ENCODE measurements around the gene DDX10. TPM values are rescaled to one million over a fixed set of nuclear protein-coding genes. Genes with fewer than 3 reads are reported as not detected.

Gene DDX10
- total and polyA plus RNA-seq, 2 experiments from 2014 or later = 32.4 to 37.8 TPM

GRCh38 chr11:108790501-108791299 is 125.8 kb downstream of the DDX10 start:
- H3K4me1 ChIP-seq (ENCODE audit: insufficient read depth) = peaks cover 23% of the 10 kb centered on the region
- Mint-ChIP-seq H3K4me1 (peaks cover 49% of the 10 kb centered on the region), H3K27ac (no peak overlapping the region), H3K36me3 (ENCODE audit: low read depth) (no peaks in the 10 kb centered on the region), H3K27me3 (ENCODE audit: insufficient read depth, low read depth, poor library complexity) (no peaks in the 10 kb centered on the region), H3K4me3 (no peak overlapping the region), H3K9me3 (no peaks in the 10 kb centered on the region)
- H4K20me1 ChIP-seq (replicated peaks; ENCODE audit: insufficient read depth) = no peaks in the 10 kb centered on the region
- H3K4me2 ChIP-seq = no peak overlapping the region
- ATAC-seq (no peak), DNase-seq (ENCODE audit: low spot score) (no peak)
- no peak overlapping the region for H3K27ac ChIP-seq (ENCODE audit: low read depth)
- H2AFZ ChIP-seq = no peak overlapping the region
- no peaks in the 10 kb centered on the region for H3K9me2 ChIP-seq (ENCODE audit: insufficient read depth)
- no peak overlapping the region for H3K4me3 ChIP-seq
- no peaks in the 10 kb centered on the region for H3K36me3 ChIP-seq (ENCODE audit: insufficient read depth)
- H3K27me3 ChIP-seq (ENCODE audit: insufficient read depth) = no peaks in the 10 kb centered on the region
- no peaks in the 10 kb centered on the region for H3F3A ChIP-seq (replicated peaks; ENCODE audit: low read depth)
- TF ChIP-seq, protein P1, sequence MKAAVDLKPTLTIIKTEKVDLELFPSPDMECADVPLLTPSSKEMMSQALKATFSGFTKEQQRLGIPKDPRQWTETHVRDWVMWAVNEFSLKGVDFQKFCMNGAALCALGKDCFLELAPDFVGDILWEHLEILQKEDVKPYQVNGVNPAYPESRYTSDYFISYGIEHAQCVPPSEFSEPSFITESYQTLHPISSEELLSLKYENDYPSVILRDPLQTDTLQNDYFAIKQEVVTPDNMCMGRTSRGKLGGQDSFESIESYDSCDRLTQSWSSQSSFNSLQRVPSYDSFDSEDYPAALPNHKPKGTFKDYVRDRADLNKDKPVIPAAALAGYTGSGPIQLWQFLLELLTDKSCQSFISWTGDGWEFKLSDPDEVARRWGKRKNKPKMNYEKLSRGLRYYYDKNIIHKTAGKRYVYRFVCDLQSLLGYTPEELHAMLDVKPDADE (IDR thresholded peaks at IDR 0.05) = no peak
- TF ChIP-seq STAT1 (IDR thresholded peaks at IDR 0.05; ENCODE audit: unreplicated experiment) (no peak), ZNF114 (CRISPR knock-in tag; IDR thresholded peaks at IDR 0.05) (no peak), EZH2 (IDR thresholded peaks at IDR 0.05; ENCODE audit: low read depth, unreplicated experiment) (no peak), CREB1 (CRISPR knock-in tag; IDR thresholded peaks at IDR 0.05; ENCODE audit: low read depth) (no peak), POLR2AphosphoS5 (IDR thresholded peaks at IDR 0.05; ENCODE audit: low read depth) (no peak), NANOG (IDR thresholded peaks at IDR 0.05; ENCODE audit: borderline replicate concordance) (no peak), JUNB (IDR thresholded peaks at IDR 0.05; ENCODE audit: unreplicated experiment) (no peak)
- TF ChIP-seq, protein P2, sequence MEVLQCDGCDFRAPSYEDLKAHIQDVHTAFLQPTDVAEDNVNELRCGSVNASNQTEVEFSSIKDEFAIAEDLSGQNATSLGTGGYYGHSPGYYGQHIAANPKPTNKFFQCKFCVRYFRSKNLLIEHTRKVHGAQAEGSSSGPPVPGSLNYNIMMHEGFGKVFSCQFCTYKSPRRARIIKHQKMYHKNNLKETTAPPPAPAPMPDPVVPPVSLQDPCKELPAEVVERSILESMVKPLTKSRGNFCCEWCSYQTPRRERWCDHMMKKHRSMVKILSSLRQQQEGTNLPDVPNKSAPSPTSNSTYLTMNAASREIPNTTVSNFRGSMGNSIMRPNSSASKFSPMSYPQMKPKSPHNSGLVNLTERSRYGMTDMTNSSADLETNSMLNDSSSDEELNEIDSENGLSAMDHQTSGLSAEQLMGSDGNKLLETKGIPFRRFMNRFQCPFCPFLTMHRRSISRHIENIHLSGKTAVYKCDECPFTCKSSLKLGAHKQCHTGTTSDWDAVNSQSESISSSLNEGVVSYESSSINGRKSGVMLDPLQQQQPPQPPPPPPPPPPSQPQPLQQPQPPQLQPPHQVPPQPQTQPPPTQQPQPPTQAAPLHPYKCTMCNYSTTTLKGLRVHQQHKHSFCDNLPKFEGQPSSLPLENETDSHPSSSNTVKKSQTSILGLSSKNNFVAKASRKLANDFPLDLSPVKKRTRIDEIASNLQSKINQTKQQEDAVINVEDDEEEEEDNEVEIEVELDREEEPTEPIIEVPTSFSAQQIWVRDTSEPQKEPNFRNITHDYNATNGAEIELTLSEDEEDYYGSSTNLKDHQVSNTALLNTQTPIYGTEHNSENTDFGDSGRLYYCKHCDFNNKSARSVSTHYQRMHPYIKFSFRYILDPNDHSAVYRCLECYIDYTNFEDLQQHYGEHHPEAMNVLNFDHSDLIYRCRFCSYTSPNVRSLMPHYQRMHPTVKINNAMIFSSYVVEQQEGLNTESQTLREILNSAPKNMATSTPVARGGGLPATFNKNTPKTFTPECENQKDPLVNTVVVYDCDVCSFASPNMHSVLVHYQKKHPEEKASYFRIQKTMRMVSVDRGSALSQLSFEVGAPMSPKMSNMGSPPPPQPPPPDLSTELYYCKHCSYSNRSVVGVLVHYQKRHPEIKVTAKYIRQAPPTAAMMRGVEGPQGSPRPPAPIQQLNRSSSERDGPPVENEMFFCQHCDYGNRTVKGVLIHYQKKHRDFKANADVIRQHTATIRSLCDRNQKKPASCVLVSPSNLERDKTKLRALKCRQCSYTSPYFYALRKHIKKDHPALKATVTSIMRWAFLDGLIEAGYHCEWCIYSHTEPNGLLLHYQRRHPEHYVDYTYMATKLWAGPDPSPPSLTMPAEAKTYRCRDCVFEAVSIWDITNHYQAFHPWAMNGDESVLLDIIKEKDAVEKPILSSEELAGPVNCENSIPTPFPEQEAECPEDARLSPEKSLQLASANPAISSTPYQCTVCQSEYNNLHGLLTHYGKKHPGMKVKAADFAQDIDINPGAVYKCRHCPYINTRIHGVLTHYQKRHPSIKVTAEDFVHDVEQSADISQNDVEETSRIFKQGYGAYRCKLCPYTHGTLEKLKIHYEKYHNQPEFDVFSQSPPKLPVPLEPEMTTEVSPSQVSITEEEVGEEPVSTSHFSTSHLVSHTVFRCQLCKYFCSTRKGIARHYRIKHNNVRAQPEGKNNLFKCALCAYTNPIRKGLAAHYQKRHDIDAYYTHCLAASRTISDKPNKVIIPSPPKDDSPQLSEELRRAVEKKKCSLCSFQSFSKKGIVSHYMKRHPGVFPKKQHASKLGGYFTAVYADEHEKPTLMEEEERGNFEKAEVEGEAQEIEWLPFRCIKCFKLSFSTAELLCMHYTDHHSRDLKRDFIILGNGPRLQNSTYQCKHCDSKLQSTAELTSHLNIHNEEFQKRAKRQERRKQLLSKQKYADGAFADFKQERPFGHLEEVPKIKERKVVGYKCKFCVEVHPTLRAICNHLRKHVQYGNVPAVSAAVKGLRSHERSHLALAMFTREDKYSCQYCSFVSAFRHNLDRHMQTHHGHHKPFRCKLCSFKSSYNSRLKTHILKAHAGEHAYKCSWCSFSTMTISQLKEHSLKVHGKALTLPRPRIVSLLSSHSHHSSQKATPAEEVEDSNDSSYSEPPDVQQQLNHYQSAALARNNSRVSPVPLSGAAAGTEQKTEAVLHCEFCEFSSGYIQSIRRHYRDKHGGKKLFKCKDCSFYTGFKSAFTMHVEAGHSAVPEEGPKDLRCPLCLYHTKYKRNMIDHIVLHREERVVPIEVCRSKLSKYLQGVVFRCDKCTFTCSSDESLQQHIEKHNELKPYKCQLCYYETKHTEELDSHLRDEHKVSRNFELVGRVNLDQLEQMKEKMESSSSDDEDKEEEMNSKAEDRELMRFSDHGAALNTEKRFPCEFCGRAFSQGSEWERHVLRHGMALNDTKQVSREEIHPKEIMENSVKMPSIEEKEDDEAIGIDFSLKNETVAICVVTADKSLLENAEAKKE (CRISPR knock-in tag; IDR thresholded peaks at IDR 0.05) = no peak
- TF ChIP-seq, protein P3, sequence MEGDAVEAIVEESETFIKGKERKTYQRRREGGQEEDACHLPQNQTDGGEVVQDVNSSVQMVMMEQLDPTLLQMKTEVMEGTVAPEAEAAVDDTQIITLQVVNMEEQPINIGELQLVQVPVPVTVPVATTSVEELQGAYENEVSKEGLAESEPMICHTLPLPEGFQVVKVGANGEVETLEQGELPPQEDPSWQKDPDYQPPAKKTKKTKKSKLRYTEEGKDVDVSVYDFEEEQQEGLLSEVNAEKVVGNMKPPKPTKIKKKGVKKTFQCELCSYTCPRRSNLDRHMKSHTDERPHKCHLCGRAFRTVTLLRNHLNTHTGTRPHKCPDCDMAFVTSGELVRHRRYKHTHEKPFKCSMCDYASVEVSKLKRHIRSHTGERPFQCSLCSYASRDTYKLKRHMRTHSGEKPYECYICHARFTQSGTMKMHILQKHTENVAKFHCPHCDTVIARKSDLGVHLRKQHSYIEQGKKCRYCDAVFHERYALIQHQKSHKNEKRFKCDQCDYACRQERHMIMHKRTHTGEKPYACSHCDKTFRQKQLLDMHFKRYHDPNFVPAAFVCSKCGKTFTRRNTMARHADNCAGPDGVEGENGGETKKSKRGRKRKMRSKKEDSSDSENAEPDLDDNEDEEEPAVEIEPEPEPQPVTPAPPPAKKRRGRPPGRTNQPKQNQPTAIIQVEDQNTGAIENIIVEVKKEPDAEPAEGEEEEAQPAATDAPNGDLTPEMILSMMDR (conservative IDR thresholded peaks at IDR 0.05; ENCODE audit: low read depth in 2 of 2) = no peak
- peaks cover 57% of the 10 kb centered on the region for H3K79me2 ChIP-seq (replicated peaks; ENCODE audit: insufficient read depth)
